GM20431 (cell line): ENCODE results near the gene MEF2C.

ENCODE experiments used
- in situ Hi-C: fragments of 300-500 bp; cut with MseI, MboI; formaldehyde crosslinking; loops from one replicate; pipeline ENCODE4 v1.15.0; 2020; ENCODE audit warnings: low sequenced_read_pairs; ENCODE audit not compliant: unreplicated experiment

MEF2C gene

GRCh38 chr5:88695931-88696330 is 187.1 kb downstream of the MEF2C start:
- in situ Hi-C loops, result loop anchor here (10.0 to 25.0 kb wide), 2 partner anchors 434 to 911 kb away; partner anchors contain the start of gene TMEM161B

GRCh38 chr5:88695232-88695631 is 187.8 kb downstream of the MEF2C start:
- in situ Hi-C loops, result loop anchor here (10.0 to 25.0 kb wide), 2 partner anchors 433 to 910 kb away; partner anchors contain the start of gene TMEM161B

GRCh38 chr5:88694023-88694679 is 188.8 kb downstream of the MEF2C start:
- in situ Hi-C loops, result loop anchor here (10.0 to 25.0 kb wide), 2 partner anchors 432 to 909 kb away; partner anchors contain the start of gene TMEM161B

GRCh38 chr5:88693071-88693932 is 189.7 kb downstream of the MEF2C start:
- in situ Hi-C loops, result loop anchor here (10.0 to 25.0 kb wide), 2 partner anchors 431 to 909 kb away; partner anchors contain the start of gene TMEM161B

- in situ Hi-C loops, result loop anchor here (10.0 to 25.0 kb wide), 2 partner anchors 430 to 907 kb away; partner anchors contain the start of gene TMEM161B
These were observed 190.8 kb downstream of the MEF2C start for GRCh38 chr5:88691945-88692868.

DNA sequence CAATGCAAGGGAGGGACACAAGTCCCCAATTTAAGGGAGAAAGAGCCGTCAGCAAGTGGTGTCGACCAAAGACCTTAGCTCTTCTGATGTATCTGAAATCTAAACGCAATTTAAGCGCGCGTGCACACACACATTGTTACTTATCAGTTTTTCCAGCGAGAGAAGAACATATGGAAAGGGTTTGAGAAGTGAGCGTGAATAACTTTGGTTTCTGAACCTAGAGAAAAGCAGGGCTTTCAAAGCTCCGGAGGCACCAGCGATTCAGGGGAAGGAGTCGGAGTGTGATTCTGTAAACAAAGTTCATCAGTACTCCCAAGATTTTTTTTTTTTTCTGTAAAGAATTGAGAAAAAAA is 191.8 kb downstream of the MEF2C start:
- in situ Hi-C loops, result loop anchor here (10.0 to 25.0 kb wide), 2 partner anchors 429 to 906 kb away; partner anchors contain the start of gene TMEM161B

DNA sequence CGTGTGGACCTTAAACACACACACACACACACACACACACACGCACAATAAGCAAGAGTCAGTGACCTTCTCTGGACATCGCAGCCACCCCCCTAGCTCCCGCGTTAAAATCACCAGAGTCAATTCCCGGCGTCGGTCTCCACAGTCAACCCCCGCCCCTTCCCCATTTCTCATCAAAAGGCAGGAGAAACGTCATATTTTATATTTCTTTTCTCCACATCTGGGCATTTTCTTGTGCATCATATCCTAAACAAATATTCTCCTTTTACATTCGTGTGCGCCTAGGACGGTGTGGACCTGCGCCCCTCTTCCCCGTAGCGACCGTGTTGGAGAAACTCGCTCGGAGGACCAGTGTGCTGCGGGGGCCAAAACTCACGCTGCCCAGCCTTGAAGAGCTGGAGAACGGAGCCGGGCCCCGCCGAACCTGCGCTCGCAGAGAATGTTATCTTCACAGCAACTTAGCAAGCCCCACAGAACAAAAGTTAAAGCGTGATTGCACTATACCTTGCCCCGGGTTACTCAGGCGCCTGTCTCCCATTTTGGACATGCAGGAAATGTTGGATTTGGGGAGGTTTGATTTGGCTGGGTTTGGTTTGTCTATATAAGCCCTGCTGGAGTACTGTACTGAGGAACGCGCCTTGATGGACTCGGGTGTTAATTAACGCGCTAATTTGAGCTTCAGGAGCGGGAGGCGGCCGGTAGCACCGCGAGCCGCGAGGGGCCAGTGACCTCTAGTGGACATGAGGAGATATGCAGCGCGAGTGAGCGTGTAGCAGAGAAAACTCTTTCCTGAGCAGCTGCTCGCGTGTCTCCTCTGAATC is 192.4 kb downstream of the MEF2C start:
- in situ Hi-C loops, result loop anchor here (10.0 to 25.0 kb wide), 2 partner anchors 428 to 906 kb away; partner anchors contain the start of gene TMEM161B

DNA sequence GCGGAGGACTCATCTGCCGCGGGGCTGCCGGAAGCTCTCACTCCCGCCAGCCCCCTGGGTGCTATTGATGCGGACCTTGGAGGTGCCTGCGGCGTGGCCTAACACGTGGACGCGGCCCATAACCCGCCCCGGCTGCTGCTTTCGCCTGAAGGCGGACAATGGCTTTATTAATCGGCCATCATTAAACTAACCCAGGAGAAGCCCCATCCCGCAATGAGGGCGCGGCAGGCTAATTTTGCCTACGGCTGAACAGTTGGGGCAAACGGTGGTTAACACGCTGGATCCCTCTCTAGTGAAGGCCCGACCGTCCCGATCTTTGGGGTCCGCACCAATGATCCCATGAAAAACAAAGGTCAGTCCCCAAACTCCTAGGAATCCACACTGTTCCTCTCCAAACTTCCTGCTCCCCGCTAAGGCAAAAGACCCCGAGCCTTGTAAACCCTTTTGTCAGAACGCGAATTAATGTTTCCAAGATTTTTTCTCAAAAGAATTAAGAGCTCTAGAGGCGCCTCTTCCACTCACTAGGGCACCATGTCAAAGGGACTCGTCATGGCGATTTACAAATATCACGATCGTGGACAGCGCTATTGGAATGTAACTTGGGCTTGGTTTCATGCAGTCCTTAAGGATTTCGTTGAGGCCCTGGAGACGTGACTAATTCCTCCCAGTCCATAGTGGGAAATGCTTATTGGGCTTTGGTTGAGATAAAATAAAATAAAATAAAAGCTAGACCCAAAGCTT is 193.1 kb downstream of the MEF2C start:
- in situ Hi-C loops, result loop anchor here (10.0 to 25.0 kb wide), 3 partner anchors 428 to 905 kb away; partner anchors contain the start of gene TMEM161B

DNA sequence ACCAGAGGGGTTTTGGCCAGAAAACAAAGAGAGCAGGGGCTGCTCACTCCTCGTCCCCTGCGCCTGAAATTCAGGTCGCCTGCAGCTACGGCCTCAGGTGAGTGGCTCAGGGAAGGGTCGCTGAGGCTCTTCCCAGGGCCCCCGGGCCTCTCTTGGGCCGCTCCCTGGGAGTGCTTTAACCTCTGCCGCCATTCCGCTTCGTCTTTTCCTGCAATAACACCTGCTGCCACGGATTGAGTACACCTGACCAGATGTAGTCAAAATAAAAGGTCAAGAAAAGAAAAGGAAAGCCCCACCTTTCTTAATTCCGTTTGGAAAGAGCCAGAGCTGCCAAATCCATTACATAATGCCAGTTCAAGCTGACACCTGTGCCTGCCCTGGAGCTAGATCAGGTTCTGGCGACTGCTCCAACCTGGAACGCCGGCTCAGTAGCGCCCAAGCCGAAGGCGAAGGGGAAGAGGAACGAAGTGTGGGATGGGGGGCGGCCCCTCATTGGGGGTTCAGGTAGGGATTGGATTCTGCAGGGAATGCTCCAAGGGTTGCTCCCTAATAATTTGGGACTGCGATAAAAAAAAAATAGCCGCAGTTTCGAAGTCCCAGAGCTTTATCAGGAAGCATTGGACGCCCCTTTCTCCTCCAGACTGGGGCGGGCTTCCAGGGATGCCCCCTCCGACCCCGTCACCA is 193.9 kb downstream of the MEF2C start:
- in situ Hi-C loops, result loop anchor here (10.0 to 25.0 kb wide), 2 partner anchors 427 to 544 kb away; partner anchors contain the start of gene TMEM161B

DNA sequence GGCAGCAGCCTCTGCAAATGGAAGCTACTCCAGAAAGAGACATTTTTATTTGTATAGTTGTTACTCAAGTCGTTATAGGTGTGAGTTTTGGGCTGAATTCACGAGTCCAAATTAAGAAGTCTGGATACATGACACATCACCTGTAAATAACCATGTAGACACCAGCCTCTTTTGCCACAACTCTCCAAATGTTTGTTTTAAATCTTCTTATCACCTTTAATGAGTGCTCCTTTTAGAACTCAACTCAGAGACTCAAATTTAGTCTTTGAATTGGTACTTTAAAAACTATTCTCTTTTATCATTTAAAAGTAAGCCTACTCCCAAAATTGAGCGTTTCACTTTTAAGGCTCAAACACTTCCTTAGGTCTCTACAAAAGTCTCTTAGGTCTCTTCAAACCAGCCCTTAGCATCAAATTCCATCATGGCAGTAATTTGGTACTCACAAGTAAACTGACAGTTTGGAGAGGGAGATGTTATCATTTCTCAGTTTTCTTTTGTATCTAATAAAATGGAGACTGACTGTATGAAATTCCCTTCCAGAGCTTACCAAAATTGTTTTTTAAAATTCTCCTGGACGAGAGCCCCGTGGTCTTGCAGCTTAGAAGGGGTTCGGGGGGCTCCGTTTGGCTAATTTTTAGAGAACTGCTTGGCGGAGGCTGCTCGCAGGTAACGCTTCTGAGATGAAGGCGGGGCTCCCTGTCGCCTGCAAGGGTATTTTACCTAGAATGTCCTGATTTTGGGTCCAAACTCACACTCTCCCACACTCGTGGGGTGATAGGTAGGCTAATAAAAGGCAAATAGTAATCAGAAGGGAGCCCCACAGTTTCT is 194.6 kb downstream of the MEF2C start:
- in situ Hi-C loops, result loop anchor here (10.0 to 25.0 kb wide), 2 partner anchors 426 to 544 kb away; partner anchors contain the start of gene TMEM161B

DNA sequence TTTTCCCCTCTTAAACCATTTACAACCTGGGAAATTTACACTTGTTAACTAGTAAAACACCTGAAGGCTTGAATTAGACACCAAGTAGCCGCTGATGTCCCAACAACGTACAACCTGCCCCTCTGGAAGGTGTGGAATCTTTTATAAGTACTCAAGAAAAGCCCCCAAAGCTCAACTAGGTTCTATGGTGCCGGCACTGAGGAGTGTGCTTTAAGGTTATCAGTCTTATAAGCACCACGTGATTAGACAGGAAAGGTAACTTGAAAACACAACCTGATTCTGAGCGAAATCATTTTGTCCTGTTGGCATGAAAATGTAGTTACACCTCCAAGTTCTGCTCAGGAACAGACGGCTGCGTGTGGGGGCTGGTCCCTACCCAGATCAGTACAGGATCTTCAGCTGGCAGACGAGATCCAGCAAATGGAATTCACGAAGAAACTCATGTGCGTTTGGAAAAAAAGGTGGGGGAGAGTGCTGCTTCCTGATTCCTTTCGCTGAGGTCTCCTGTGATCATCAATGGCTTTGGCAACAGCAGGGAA is 195.5 kb downstream of the MEF2C start:
- in situ Hi-C loops, result loop anchor here (10.0 to 25.0 kb wide), 2 partner anchors 425 to 543 kb away; partner anchors contain the start of gene TMEM161B

DNA sequence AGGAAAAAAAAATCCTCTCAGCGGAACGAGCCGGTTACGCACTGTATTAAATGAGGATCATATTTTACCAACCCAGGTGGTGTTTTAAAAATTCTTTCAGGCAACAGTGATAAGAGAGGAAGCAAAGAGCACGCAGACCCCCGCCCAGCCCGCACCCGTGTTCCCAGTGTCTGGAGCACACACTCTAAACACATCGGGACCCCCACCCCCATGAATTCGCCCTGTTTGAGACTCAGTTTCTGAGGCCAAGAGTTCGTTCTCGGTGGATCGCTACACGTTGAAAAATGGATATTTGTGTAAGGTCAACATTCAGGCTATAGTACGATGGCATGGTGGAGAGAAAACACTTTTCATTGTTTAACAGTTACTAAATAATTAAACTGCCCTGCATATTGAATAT is 196.3 kb downstream of the MEF2C start:
- in situ Hi-C loops, result loop anchor here (10.0 to 25.0 kb wide), 2 partner anchors 424 to 542 kb away; partner anchors contain the start of gene TMEM161B

DNA sequence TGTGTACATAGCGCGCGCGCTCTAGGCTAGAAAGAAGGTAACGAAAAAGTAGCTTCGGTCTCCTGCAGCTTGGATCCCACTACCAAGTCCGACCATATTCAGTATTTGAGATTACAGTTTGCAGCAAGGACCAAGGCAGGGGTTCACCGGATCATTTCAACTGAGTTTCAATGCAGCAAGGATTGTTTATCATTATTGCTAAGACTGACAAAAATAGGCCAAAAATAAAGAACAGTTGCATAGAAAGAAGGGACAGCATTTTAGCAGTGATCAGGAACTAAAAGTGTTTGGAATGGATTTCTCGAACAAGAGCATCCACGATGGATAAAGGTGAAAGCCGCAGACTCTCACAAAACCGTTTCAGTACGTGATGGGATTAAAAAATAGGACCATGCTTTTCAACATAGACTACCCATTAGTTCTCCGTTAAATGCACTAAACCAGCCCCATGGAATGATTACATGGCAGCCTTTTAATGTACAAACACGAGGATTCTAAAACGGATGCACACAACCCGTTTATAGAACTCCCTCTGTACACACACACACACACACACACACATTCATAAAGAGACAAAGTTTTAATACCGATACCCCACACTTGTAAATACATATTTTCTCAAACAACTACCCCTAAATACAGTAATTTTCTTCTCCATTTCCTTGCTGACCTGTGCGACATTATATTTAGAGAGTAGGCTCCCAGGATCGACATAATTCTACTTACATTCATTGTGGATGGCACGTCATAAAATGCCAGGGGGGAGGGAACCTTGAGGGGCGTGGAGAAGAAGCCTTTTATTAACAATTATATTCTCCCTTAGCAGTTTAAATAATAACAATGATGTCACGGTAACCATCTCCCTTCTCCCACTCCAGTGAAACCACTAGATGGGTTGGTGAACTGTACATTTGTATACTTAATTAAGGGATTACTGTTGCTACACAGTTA is 197.1 kb downstream of the MEF2C start:
- in situ Hi-C loops, result loop anchor here (10.0 to 25.0 kb wide), 2 partner anchors 424 to 541 kb away; partner anchors contain the start of gene TMEM161B

- in situ Hi-C loops, result loop anchor here (10.0 to 25.0 kb wide), 2 partner anchors 421 to 539 kb away; partner anchors contain the start of gene TMEM161B
These were observed 199.4 kb downstream of the MEF2C start for GRCh38 chr5:88683506-88684135.
